Measurements from ENCODE around the gene PHACTR1. TPM values are rescaled to one million over a fixed set of nuclear protein-coding genes. Genes with fewer than 3 reads are reported as not detected.

The PHACTR1 gene
- total RNA-seq, 1 experiment from 2014 or later = 0.05 TPM

DNA sequence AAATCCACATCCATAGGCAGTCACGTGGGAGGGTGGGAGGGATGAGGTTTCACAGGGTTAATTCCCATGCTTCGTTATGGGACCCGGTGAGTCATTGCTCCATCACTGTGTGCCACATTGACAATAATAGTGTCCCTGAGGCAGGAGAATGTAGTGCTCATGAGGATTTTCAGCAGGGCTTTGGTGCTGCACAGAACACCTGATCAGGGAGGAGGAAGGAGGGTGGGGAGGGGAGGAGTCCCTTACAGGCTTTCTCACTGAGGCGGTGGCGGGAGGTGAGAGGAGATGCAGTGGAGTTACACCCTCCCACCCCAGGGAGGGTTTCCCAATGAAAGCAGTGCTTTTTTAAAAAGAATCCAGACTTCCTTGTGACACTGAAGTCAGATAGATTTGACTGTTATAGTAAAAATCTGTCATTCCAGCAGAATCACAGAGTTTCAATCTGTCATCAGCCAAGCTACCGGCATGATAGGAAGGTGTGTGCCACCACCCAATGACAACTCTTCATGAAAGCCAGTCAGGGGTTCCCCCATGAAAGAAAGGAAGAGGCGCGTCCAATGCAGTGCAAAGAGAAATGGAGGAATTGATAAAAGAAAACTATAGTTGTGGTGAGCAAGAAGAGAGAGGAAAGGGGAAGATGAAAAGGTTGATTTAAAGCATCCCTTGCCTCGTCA lies 467.0 kb downstream of the PHACTR1 start:
- DNase-seq (ENCODE audit: low read depth, low spot score) = no peak
- ChIA-PET POLR2A (no interaction called here), CTCF (no interaction called here)
- H3K9me3 ChIP-seq (ENCODE audit: control insufficient read depth, insufficient read depth, low read depth, low read length) = no peaks in the 10 kb centered on the region
- intact Hi-C loops (cut with micrococcal nuclease; ENCODE audit: unreplicated experiment) (no loop called here), in situ Hi-C loops (cut with HindIII; ENCODE audit: low pct_unique_long_range_greater_than_20kb, low sequenced_read_pairs) (no loop called here)
- H3K27me3 ChIP-seq (ENCODE audit: control insufficient read depth, insufficient read depth, low read length) = peaks cover 3% of the 10 kb centered on the region; the same call in 1 of the 2 replicates
- TF ChIP-seq TCF7L2 (IDR thresholded peaks at IDR 0.05; ENCODE audit: low read depth, low read length) = no peak
- TF ChIP-seq, protein P1, sequence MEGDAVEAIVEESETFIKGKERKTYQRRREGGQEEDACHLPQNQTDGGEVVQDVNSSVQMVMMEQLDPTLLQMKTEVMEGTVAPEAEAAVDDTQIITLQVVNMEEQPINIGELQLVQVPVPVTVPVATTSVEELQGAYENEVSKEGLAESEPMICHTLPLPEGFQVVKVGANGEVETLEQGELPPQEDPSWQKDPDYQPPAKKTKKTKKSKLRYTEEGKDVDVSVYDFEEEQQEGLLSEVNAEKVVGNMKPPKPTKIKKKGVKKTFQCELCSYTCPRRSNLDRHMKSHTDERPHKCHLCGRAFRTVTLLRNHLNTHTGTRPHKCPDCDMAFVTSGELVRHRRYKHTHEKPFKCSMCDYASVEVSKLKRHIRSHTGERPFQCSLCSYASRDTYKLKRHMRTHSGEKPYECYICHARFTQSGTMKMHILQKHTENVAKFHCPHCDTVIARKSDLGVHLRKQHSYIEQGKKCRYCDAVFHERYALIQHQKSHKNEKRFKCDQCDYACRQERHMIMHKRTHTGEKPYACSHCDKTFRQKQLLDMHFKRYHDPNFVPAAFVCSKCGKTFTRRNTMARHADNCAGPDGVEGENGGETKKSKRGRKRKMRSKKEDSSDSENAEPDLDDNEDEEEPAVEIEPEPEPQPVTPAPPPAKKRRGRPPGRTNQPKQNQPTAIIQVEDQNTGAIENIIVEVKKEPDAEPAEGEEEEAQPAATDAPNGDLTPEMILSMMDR (IDR thresholded peaks at IDR 0.05) = no peak
- TF ChIP-seq, protein P2, sequence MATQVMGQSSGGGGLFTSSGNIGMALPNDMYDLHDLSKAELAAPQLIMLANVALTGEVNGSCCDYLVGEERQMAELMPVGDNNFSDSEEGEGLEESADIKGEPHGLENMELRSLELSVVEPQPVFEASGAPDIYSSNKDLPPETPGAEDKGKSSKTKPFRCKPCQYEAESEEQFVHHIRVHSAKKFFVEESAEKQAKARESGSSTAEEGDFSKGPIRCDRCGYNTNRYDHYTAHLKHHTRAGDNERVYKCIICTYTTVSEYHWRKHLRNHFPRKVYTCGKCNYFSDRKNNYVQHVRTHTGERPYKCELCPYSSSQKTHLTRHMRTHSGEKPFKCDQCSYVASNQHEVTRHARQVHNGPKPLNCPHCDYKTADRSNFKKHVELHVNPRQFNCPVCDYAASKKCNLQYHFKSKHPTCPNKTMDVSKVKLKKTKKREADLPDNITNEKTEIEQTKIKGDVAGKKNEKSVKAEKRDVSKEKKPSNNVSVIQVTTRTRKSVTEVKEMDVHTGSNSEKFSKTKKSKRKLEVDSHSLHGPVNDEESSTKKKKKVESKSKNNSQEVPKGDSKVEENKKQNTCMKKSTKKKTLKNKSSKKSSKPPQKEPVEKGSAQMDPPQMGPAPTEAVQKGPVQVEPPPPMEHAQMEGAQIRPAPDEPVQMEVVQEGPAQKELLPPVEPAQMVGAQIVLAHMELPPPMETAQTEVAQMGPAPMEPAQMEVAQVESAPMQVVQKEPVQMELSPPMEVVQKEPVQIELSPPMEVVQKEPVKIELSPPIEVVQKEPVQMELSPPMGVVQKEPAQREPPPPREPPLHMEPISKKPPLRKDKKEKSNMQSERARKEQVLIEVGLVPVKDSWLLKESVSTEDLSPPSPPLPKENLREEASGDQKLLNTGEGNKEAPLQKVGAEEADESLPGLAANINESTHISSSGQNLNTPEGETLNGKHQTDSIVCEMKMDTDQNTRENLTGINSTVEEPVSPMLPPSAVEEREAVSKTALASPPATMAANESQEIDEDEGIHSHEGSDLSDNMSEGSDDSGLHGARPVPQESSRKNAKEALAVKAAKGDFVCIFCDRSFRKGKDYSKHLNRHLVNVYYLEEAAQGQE (IDR thresholded peaks at IDR 0.05; ENCODE audit: insufficient read depth in 1 of 2, low read depth in 2 of 2, low read length in 1 of 2) = no peak
- no peak for TF ChIP-seq SIN3A (IDR thresholded peaks at IDR 0.05; ENCODE audit: borderline replicate concordance, insufficient read depth, low read depth, low read length)
- TF ChIP-seq POLR2AphosphoS5 (IDR thresholded peaks at IDR 0.05; ENCODE audit: low read depth, low read length) = no peak
- no peaks in the 10 kb centered on the region for H3K36me3 ChIP-seq (ENCODE audit: control insufficient read depth, insufficient read depth, low read length)
- BruUV-seq (replicated peaks) = no TSS peak
- no peak for ATAC-seq
- H3K27ac ChIP-seq (ENCODE audit: low read length) = no peak overlapping the region
- no peaks in the 10 kb centered on the region for H3K4me1 ChIP-seq (ENCODE audit: control insufficient read depth, insufficient read depth, low read length)
- H3K4me3 ChIP-seq (ENCODE audit: low read depth in 2 of 2, low read length in 2 of 2) = no peak overlapping the region

DNA sequence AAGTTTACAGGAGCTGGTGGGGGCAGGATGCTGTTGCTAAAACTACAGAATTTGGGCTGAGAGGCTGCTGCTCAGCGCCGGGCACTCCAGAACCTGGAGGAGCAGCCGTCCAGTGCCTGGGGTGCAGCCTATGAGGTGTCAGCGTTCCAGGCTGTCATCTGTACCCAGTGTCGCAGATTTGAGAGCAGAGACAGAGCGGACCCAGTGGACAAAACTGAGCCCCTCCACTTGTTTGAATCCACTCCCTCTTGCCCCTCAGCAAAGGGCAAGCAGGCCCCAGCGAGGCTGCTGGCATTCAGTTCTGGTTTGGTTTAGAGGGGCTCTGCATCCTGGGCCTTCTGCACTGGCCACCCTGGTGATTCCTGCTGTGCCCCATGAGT lies 467.5 kb downstream of the PHACTR1 start:
- H3K4me1 ChIP-seq (ENCODE audit: control insufficient read depth, insufficient read depth, low read length) = no peaks in the 10 kb centered on the region
- no peak for TF ChIP-seq POLR2AphosphoS5 (IDR thresholded peaks at IDR 0.05; ENCODE audit: low read depth, low read length)
- TF ChIP-seq, protein P2 (IDR thresholded peaks at IDR 0.05; ENCODE audit: insufficient read depth in 1 of 2, low read depth in 2 of 2, low read length in 1 of 2) = no peak
- TF ChIP-seq SIN3A (IDR thresholded peaks at IDR 0.05; ENCODE audit: borderline replicate concordance, insufficient read depth, low read depth, low read length) = no peak
- TF ChIP-seq TCF7L2 (IDR thresholded peaks at IDR 0.05; ENCODE audit: low read depth, low read length) = no peak
- TF ChIP-seq, protein P1 (IDR thresholded peaks at IDR 0.05) = no peak
- ChIA-PET POLR2A (no interaction called here), CTCF (no interaction called here)
- H3K4me3 ChIP-seq (ENCODE audit: low read depth in 2 of 2, low read length in 2 of 2) = no peak overlapping the region
- ATAC-seq (no peak), DNase-seq (ENCODE audit: low read depth, low spot score) (no peak)
- no peak overlapping the region for H3K27ac ChIP-seq (ENCODE audit: low read length)
- H3K9me3 ChIP-seq (ENCODE audit: control insufficient read depth, insufficient read depth, low read depth, low read length) = no peaks in the 10 kb centered on the region
- in situ Hi-C loops (cut with HindIII; ENCODE audit: low pct_unique_long_range_greater_than_20kb, low sequenced_read_pairs) (no loop called here), intact Hi-C loops (cut with micrococcal nuclease; ENCODE audit: unreplicated experiment) (no loop called here)
- H3K36me3 ChIP-seq (ENCODE audit: control insufficient read depth, insufficient read depth, low read length) = no peaks in the 10 kb centered on the region
- peaks cover 3% of the 10 kb centered on the region; the same call in 1 of the 2 replicates for H3K27me3 ChIP-seq (ENCODE audit: control insufficient read depth, insufficient read depth, low read length)
- BruUV-seq (replicated peaks) = no TSS peak
